Hepatocyte (in vitro differentiated cells): ENCODE data around the gene C3orf70.

ENCODE experiments used
- EZH2 ChIP-seq: fragments of 200-600 bp; sonication (generic); IDR thresholded peaks from 2 replicates; pipeline ENCODE4 v1.6.1; 2016; ENCODE audit warnings: antibody characterized with exemption, mild to moderate bottlenecking, borderline replicate concordance
- EZH2phosphoT487 ChIP-seq: fragments of 200-600 bp; sonication (generic); IDR thresholded peaks from one replicate; pipeline ENCODE4 v1.6.1; 2018; ENCODE audit warnings: antibody characterized with exemption, mild to moderate bottlenecking, low read depth, moderate library complexity; ENCODE audit not compliant: unreplicated experiment, severe bottlenecking
- TF ChIP-seq, protein P1 (sequence below): fragments of 200-600 bp; sonication (generic); IDR thresholded peaks from 2 replicates; pipeline ENCODE4 v1.5.1; 2016; ENCODE audit warnings: antibody characterized with exemption, mild to moderate bottlenecking; ENCODE audit not compliant: poor library complexity

DNA sequence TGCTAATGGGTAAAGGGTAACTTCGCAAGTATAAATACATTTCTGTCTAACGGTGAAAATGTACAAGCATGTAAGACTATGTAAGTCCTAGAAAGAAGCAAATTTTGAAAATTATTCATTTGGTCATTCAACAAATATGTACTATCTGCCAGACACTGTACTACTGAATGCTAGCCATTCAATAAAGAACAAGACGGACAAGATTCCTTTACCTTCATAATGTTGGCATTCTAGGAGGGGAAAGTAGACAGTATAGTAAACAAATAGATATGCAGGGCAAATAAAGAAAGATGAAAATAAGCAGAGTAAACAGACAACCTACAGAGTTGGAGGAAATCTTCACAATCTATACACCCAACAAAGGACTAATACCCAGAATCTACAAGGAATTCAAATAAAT, 32.7 kb downstream of the C3orf70 start:
- TF ChIP-seq, protein P1, sequence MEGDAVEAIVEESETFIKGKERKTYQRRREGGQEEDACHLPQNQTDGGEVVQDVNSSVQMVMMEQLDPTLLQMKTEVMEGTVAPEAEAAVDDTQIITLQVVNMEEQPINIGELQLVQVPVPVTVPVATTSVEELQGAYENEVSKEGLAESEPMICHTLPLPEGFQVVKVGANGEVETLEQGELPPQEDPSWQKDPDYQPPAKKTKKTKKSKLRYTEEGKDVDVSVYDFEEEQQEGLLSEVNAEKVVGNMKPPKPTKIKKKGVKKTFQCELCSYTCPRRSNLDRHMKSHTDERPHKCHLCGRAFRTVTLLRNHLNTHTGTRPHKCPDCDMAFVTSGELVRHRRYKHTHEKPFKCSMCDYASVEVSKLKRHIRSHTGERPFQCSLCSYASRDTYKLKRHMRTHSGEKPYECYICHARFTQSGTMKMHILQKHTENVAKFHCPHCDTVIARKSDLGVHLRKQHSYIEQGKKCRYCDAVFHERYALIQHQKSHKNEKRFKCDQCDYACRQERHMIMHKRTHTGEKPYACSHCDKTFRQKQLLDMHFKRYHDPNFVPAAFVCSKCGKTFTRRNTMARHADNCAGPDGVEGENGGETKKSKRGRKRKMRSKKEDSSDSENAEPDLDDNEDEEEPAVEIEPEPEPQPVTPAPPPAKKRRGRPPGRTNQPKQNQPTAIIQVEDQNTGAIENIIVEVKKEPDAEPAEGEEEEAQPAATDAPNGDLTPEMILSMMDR: no peak
- no peak for TF ChIP-seq EZH2phosphoT487
- TF ChIP-seq EZH2: no peak
